ENCODE measurements around the gene ZNF157. TPM values are rescaled to one million over a fixed set of nuclear protein-coding genes. Genes with fewer than 3 reads are reported as not detected.

The ZNF157 gene
- polyA plus RNA-seq, 2 of the 4 experiments (the other 2 are of a cell fraction), result 0.05 to 0.06 TPM

DNA sequence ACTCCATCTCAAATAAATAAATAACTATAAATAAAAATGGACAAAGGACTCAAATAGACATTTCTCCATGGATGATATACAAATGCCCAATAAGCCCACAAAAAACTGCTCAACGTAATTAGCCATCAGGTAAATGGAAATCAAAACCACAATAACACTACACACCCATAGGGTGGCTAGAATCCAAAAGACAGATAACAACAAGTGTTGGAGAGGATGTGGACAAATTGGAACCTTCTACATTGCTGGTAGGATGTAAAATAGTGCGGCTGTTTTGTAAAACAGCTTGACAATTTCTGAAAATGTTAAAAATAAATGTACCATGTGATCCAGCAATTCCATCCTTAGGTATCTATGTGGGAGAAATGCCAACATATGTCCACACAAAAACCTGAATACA, 52.1 kb downstream of the ZNF157 start (continued):
- TF ChIP-seq E2F6 (IDR thresholded peaks at IDR 0.05; ENCODE audit: borderline replicate concordance, low read depth), result no peak

GRCh38 chrX:47430925-47431324, 60.5 kb downstream of the ZNF157 start:
- CTCF ChIA-PET, result no interaction called here
- peaks cover 3% of the 10 kb centered on the region; the same call in 1 of the 3 replicates for H3K9me3 ChIP-seq
- no peak for TF ChIP-seq ESRRA (IDR thresholded peaks at IDR 0.05; ENCODE audit: borderline replicate concordance, low read length)
- TF ChIP-seq MYC (IDR thresholded peaks at IDR 0.05; ENCODE audit: borderline replicate concordance, low read length), result no peak
- no peak for TF ChIP-seq BHLHE40 (IDR thresholded peaks at IDR 0.05; ENCODE audit: low read depth, low read length)
- no peak for TF ChIP-seq FOXS1 (CRISPR knock-in tag; IDR thresholded peaks at IDR 0.05)
- no peak for TF ChIP-seq NFE2L2 (conservative IDR thresholded peaks at IDR 0.05; ENCODE audit: low read length)
- TF ChIP-seq CBX8 (IDR thresholded peaks at IDR 0.05), result no peak
- TF ChIP-seq HEYL (CRISPR knock-in tag; IDR thresholded peaks at IDR 0.05), result no peak
- TF ChIP-seq JUNB (IDR thresholded peaks at IDR 0.05), result no peak
- no peak for TF ChIP-seq FOSL2 (IDR thresholded peaks at IDR 0.05)
- TF ChIP-seq FOSL2 (CRISPR knock-in tag; IDR thresholded peaks at IDR 0.05), result no peak
- TF ChIP-seq CTCF (IDR thresholded peaks at IDR 0.05), result no peak
- TF ChIP-seq USF2 (IDR thresholded peaks at IDR 0.05), result no peak
- WGBS (ENCODE audit: missing lambda C conversion rate), result 64% methylated on average over 5 of the region's 5 CpGs
- POLR2A ChIA-PET, result no interaction called here
- FAIRE-seq, result no peak
- H3K27ac ChIP-seq, result no peak overlapping the region
- H3K4me2 ChIP-seq, result no peak overlapping the region
- no peak for DNase-seq (ENCODE audit: low read depth in 1 of 2, low spot score in 1 of 2)
- ATAC-seq, result no peak
- no peaks in the 10 kb centered on the region for H3K4me1 ChIP-seq
- H3K4me3 ChIP-seq, result no peak overlapping the region

DNA sequence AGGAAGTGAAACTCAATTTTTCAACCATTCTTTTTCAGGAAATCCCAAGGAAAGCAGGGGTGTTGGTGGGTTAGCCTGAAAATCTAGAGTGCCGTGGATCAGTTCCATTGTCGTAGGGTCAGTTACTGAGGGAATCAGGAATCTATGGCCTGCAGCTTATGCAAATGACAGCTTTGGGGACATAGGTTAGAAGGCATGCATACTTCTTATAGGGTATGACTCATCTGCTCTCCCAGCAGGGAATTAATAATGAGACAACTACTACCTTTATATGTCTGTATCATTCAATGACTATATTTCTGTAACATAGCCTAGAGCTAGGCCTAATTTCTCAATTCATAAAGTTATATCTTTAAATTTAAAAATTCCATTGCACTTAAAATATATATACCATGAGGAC, 76.1 kb downstream of the ZNF157 start:
- ChIA-PET POLR2A (interaction anchor here (0.6 kb wide), 1 partner anchor 214 kb away, joined by 7 read pairs; the partner anchor contains the start of gene USP11), CTCF (no interaction called here)
- no peak for DNase-seq (ENCODE audit: low read depth in 1 of 2, low spot score in 1 of 2)
- Histone ChIP-seq H3K27ac (no peak overlapping the region), H3K9me3 (peaks cover 71% of the 10 kb centered on the region), H3K4me3 (no peak overlapping the region), H3K4me1 (no peaks in the 10 kb centered on the region), H3K4me2 (no peak overlapping the region)
- 77% methylated on average over 2 of the region's 2 CpGs for WGBS (ENCODE audit: missing lambda C conversion rate)
- no peak for ATAC-seq
- TF ChIP-seq, protein P1, sequence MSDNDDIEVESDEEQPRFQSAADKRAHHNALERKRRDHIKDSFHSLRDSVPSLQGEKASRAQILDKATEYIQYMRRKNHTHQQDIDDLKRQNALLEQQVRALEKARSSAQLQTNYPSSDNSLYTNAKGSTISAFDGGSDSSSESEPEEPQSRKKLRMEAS (IDR thresholded peaks at IDR 0.05), result no peak
- TF ChIP-seq CTCF (IDR thresholded peaks at IDR 0.05) (no peak), HOXA7 (CRISPR knock-in tag; IDR thresholded peaks at IDR 0.05) (no peak), ZC3H11A (IDR thresholded peaks at IDR 0.05) (no peak), HDAC2 (IDR thresholded peaks at IDR 0.05) (no peak), NFE2L2 (conservative IDR thresholded peaks at IDR 0.05; ENCODE audit: low read length) (no peak), CBX2 (IDR thresholded peaks at IDR 0.05; ENCODE audit: borderline replicate concordance, low read depth) (no peak), NPAS2 (CRISPR knock-in tag; IDR thresholded peaks at IDR 0.05; ENCODE audit: borderline replicate concordance) (no peak), POLR2A (IDR thresholded peaks at IDR 0.05; ENCODE audit: low read length) (no peak), FOSL2 (IDR thresholded peaks at IDR 0.05) (no peak), FOSL2 (CRISPR knock-in tag; IDR thresholded peaks at IDR 0.05) (no peak), ZNF302 (CRISPR knock-in tag; IDR thresholded peaks at IDR 0.05) (no peak), KDM5A (IDR thresholded peaks at IDR 0.05) (no peak), ESRRA (IDR thresholded peaks at IDR 0.05; ENCODE audit: borderline replicate concordance, low read length) (no peak), TP53 (CRISPR knock-in tag; IDR thresholded peaks at IDR 0.05) (no peak), JUNB (IDR thresholded peaks at IDR 0.05) (no peak), RARB (CRISPR knock-in tag; IDR thresholded peaks at IDR 0.05) (no peak), CHD2 (IDR thresholded peaks at IDR 0.05; ENCODE audit: low read length, partially characterized antibody) (no peak), TFCP2L1 (CRISPR knock-in tag; IDR thresholded peaks at IDR 0.05) (no peak), CBX8 (IDR thresholded peaks at IDR 0.05) (no peak)
- no peak for FAIRE-seq

Measured in A549 (cell line).